Large intestine (tissue), 3 donors: ENCODE measurements around the gene ACER3. TPM values are rescaled to one million over a fixed set of nuclear protein-coding genes. Genes with fewer than 3 reads are reported as not detected.
A peak's percentile ranks its signal among the peaks of the same experiment; 100 is the strongest.

Experiments used
- DNase-seq, 2 donors: peaks; one replicate each; pipeline versions ENCODE4 v3.0.0 to v3.0.0-alpha.2; 2013
- H3K27ac ChIP-seq: one replicate; pipeline ENCODE4 v1.5.1; 2013; ENCODE audit warnings: low read length
- H3K27me3 ChIP-seq: 2 replicates; pipeline ENCODE4 v1.6.1; 2013; ENCODE audit warnings: low read length; ENCODE audit not compliant: control insufficient read depth, insufficient read depth
- H3K36me3 ChIP-seq: 2 replicates; pipeline ENCODE4 v1.6.1; 2013; ENCODE audit warnings: low read length; ENCODE audit not compliant: control insufficient read depth, insufficient read depth
- H3K4me1 ChIP-seq: one replicate; pipeline ENCODE4 v1.6.1; 2013; ENCODE audit warnings: low read length; ENCODE audit not compliant: control insufficient read depth, insufficient read depth
- H3K4me3 ChIP-seq: one replicate; pipeline ENCODE4 v1.5.1; 2013; ENCODE audit warnings: low read length
- H3K9me3 ChIP-seq: one replicate; pipeline ENCODE4 v1.6.1; 2013; ENCODE audit warnings: mild to moderate bottlenecking, low read depth, low read length, moderate library complexity; ENCODE audit not compliant: control insufficient read depth
- WGBS: methylation state at CpG from one replicate; pipeline ENCODE4 v1.1.5; 2013; ENCODE audit warnings: low lambda C conversion rate; ENCODE audit not compliant: insufficient coverage; 5-methylcytosine and 5-hydroxymethylcytosine counted together
- polyA plus RNA-seq: library from polyadenylated mRNA; unstranded; fragments of 120-200 nt; gene quantifications from one replicate; pipeline ENCODE4 v1.2.1, GENCODE V29; 2013

ACER3 gene
- polyA plus RNA-seq, 1 donor, result 9.4 TPM

DNA sequence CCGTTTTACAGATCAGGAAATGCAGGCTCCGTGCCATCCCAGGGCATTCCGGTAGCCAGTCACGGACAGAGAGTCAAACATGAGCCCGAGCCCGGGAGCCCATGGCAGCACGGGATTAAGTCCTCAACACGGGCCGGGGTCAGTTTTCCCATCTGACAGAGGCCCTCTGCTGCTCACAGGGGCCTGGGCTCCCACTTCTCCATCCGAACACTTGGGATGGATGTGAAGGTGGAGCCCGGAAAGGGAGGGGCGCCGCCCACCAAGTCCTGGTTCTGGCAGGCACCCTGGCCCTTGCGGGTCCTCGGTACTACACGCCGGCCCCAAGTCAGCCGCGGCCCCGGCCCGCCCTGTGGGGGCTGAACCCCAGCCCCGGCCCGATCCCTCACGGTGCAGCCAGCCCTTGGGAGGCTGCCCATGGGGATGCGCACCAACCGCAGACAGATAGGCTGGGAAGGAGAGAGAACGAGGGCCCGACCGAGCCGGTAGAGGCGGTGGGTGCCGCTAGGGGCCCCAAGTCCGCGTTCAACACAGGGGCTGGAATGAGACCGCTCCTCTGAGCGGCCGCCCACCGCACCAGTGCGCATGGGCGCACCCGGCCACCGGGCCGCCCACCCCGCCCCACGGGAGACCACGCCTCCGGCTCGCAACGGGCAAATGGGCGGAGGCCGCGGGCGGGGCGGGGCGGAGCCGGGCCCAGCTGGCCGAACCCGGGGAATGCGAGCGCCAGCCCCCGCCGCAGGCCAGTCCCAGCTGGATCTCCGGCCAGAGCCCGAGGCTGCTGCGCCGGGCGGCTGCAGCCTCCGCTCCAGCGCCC lies 205.7 kb downstream of the ACER3 start, which contains the start of gene CAPN5:
Gene CAPN5 (plus strand): TSS at position 743 of the 814 bp plus-strand sequence. CDS start 17,916 bp downstream, outside the sequence.
- Histone ChIP-seq H3K9me3 (no peaks in the 10 kb centered on the region), H3K27me3 (no peaks in the 10 kb centered on the region), H3K4me3 (peak within 1 kb of the TSS; percentile 81), H3K27ac (peak within 1 kb of the TSS; percentile 89), H3K36me3 (no peaks in the 10 kb centered on the region), H3K4me1 (peaks cover 43% of the 10 kb centered on the region)
- DNase-seq, result peak; percentile 95
- no CpG with 5 or more reads among the region's 69 CpGs for WGBS

DNA sequence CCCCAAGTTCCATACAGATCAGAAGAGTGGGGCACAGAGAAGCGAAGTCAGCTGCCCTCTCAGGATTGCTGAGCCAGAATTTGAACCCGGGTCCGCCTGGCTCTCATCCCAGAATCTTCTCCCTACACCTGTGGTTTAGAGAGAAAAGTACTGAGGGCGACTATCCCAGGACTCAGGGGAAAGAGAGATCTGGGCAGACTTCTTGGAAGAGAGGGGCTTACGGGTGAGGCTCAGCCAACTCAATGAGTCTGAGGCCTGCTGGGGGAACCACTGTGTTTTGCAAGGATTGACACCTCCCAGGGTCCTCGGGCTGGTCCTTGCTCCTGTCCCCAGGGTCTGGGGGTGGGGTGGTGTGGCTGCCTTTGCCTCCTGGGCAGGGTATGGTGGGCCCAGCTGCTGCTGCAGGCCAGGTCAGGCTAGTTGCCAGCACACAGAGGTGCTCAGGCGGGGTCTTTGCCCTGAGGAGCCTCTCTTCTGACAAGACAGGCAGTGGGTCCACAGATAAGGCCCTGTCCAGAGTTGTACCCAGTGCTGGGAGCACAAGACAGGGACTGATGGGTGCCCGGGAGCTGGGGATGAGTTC lies 207.2 kb downstream of the ACER3 start:
- Histone ChIP-seq H3K9me3 (no peaks in the 10 kb centered on the region), H3K4me1 (peaks cover 57% of the 10 kb centered on the region), H3K27ac (no peak overlapping the region), H3K27me3 (no peaks in the 10 kb centered on the region), H3K4me3 (peak overlapping the region; percentile 72), H3K36me3 (no peaks in the 10 kb centered on the region)
- DNase-seq, result no peak
- WGBS, result no CpG with 5 or more reads among the region's 8 CpGs

DNA sequence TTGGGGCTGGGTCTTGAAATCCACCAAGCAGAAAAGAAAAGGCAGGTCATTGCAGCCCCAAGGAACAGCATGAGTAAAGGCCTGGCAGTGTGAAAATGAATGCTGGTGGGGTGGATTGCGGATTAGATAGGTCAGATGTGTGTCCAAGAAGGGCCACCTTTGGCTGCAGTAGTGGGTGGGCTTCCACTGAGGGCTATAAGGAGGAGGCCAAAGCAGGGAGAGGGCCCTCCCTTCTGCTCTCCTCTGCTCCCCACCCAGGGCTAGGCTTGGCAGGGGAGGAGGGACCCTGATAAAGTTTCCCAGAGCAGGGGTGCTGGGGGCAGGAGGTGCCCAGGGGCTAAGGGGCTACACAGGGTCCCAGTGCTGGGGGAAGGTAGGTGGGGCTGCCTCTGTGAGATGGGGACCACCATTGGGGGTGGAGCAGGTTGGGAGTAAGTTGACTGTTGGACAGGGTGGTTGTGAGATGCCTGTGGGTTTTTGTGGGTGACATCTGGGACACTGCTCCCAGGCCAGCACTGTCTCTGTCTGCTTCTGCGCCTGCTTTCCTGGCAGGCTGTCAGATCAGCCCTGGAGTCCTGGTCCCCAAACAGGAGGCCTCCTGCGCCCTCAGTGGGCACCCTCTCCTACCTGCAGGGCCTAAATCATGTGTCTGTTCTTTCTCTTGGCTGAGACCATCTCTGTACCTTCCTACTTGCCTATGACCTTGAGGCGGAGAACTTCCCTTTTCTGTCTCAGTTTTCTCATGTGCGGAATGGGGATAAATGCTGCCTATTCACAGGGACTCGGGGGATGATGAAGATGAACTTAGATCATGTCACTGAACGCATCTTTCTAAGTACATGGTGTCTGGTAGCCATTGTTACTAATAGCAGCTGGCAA lies 208.0 kb downstream of the ACER3 start:
- WGBS, result 80% methylated on average over 1 of the region's 7 CpGs
- H3K4me1 ChIP-seq, result peaks cover 61% of the 10 kb centered on the region
- DNase-seq, result no peak

DNA sequence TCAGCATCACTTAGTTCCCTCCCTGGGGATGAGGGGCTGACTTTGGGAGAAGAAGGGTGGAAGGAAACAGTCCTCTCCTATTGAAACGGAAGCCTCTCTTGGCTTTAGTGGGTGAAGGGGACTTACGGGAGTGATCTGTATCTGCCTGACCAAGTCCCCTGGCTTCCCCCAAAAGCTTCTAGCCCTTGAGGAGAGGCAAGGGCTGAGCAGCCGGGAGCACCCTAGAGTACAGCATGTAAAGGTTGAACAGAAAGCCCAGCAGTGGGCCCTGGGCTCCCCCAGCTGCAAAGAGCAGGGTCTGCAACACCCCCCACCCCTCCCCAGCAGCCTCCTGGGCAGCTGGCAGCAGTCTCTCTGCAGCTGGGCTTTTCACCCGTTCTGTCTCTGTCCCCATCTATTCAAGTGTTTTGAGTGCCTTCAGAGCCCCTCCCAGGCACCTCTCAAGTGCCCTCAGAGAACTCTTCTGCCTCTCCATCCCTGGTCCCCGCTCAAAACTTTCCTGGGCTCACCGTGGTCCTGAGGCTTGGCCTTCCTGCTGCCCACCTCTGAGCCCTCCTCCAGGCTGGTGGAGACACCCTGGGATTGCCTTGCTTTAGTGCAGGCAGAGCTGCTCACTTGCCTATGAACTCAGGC lies 208.7 kb downstream of the ACER3 start:
- Histone ChIP-seq H3K4me1 (peaks cover 63% of the 10 kb centered on the region), H3K27me3 (no peaks in the 10 kb centered on the region), H3K9me3 (no peaks in the 10 kb centered on the region), H3K4me3 (no peak overlapping the region), H3K27ac (no peak overlapping the region), H3K36me3 (no peaks in the 10 kb centered on the region)
- DNase-seq, result no peak
- no CpG with 5 or more reads among the region's 6 CpGs for WGBS

More for the DNA sequence above, 208.0 kb downstream of the ACER3 start:
- Histone ChIP-seq H3K27ac (no peak overlapping the region), H3K4me3 (no peak overlapping the region), H3K27me3 (no peaks in the 10 kb centered on the region), H3K36me3 (no peaks in the 10 kb centered on the region), H3K9me3 (no peaks in the 10 kb centered on the region)

DNA sequence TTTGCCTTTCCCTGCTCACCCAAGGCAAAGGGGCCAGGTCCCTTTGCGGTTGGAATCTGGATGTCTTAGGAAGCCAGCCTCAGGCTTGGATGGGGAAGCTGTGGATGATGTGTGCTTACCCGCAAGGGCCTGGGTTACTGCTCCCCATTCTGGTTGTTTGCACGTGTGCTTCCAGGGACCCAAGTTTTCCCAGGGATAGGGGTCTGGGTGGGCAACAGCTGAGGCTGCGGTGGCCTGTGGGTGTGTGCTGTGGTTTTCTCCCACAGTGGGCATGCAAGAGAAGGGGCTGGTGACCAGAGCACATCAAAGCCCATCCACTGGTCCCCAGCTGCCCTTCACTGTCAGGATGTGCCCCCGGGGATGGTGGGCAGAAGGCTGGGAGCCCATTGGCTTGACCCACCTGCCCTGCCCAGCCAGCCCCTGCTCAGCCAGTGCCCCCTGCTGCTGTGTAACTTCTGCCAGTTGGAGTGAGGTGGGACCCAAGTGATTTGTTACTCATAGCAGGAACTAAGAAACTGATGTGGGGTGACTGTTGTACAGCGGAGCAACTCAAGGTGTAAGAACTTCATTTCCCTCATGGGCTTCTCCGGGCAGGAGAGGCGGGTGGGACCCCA lies 209.4 kb downstream of the ACER3 start:
- Histone ChIP-seq H3K27ac (no peak overlapping the region), H3K27me3 (no peaks in the 10 kb centered on the region), H3K9me3 (no peaks in the 10 kb centered on the region), H3K4me3 (no peak overlapping the region), H3K4me1 (peaks cover 63% of the 10 kb centered on the region), H3K36me3 (no peaks in the 10 kb centered on the region)
- DNase-seq, result no peak
- no CpG with 5 or more reads among the region's 8 CpGs for WGBS

DNA sequence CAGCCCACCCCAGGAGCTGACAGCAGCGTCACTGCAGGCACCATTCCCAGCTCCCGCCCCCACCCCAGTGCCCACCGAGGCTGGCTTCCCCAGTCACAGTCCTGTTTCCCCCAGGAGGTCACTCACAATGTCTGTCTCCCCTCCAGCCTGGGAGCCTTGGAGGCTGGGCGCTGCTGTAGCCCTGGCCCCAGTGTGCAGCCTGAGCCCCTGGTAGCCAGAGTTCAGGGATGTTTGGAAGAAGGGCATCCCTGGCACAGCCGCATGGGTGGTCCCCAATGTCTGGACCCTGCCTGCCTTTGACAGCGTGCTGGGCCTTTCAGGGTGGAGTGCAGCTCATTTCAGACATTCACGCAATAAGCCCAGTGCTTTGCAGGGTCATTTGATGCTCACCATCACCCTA lies 210.4 kb downstream of the ACER3 start:
- no peaks in the 10 kb centered on the region for H3K36me3 ChIP-seq
- H3K27ac ChIP-seq, result no peak overlapping the region
- no CpG with 5 or more reads among the region's 7 CpGs for WGBS
- no peaks in the 10 kb centered on the region for H3K27me3 ChIP-seq
- no peak for DNase-seq
- no peaks in the 10 kb centered on the region for H3K9me3 ChIP-seq
- no peak overlapping the region for H3K4me3 ChIP-seq
- peaks cover 60% of the 10 kb centered on the region for H3K4me1 ChIP-seq

DNA sequence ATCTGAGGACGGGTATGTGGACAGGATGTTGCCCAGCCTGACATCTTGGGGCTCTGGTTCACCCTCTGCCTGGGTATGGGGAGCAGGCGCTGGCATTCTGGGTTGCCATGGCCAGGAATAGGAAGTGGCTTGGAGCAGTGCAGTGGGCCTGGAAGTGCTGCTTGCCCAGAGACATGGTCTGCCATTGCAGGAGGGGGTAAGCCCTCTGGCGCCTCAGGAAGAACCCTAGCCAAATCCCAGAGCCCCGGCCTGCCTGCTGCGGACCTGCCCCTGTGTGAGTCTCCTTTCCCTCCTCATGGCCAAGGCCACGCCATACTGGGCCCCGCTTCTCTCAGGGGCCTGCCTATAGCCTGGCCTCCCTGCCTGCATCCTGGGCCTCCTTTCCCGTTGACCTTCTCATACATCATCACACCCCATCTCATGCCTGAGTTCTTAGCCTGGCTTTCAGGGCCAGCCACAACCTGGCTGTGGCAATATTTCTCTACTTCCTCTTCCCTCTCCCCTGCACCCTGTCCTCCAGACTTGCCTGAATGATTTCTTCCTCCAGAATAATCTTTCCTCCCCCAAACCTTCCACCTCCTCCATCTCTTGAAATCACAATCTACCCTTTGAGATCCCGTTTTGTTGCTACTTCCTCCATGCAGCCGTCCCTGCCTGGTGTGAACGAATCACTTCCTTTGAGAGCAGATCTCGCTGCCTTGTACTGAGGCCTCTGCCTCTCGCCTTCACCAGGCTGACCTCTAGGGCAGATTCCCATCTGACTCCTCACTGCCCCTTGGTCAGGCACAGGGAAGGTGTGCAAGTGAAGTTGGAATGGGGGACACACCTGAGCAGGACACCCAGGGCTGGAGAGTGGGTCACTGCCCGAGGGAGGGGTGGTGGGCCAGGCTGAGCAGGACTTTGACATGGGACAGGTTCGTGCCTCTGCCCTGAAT lies 211.2 kb downstream of the ACER3 start:
- no CpG with 5 or more reads among the region's 15 CpGs for WGBS
- H3K27ac ChIP-seq, result peak overlapping the region; percentile 78
- H3K9me3 ChIP-seq, result no peaks in the 10 kb centered on the region
- peaks cover 61% of the 10 kb centered on the region for H3K4me1 ChIP-seq
- H3K27me3 ChIP-seq, result no peaks in the 10 kb centered on the region
- H3K4me3 ChIP-seq, result no peak overlapping the region
- peak in 1 of 2 donors; percentile 50 for DNase-seq
- H3K36me3 ChIP-seq, result no peaks in the 10 kb centered on the region

DNA sequence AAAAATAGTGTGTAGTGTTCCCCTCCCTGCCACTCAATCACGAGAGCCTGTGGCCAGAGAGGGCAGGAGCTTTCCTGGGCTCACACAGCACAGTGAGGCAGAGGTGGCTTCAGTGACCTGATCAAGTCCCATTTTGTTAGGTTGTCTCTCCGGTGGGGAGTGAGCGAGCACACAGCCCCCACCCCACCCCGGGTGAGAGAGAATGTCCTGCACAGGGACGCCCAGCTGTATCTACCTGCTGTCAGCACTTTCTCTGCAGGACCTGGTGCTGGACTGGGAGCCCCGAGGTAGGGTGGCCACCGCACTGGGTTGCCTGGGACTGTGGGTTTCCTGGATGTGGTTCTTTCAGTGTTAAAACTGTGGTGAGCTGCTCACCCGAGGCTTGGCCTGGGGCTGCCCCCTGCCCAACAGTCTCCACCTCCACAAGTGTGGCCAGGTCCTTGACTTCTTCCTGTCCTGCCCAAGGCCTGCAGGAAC lies 212.2 kb downstream of the ACER3 start:
- WGBS, result no CpG with 5 or more reads among the region's 8 CpGs
- Histone ChIP-seq H3K9me3 (no peaks in the 10 kb centered on the region), H3K27ac (peak overlapping the region; percentile 78), H3K27me3 (no peaks in the 10 kb centered on the region), H3K4me3 (no peak overlapping the region), H3K36me3 (no peaks in the 10 kb centered on the region), H3K4me1 (peaks cover 60% of the 10 kb centered on the region)
- no peak for DNase-seq
